ENCODE results near the gene PIKFYVE. TPM values are rescaled to one million over a fixed set of nuclear protein-coding genes. Genes with fewer than 3 reads are reported as not detected.

Gene PIKFYVE
- total RNA-seq, 1 donor from 2014 or later = 29.8 TPM

GRCh38 chr2:208268156-208268952, 2.3 kb downstream of the PIKFYVE start:
- H3K9me3 Mint-ChIP-seq (ENCODE audit: unreplicated experiment) = no peaks in the 10 kb centered on the region
- Histone ChIP-seq H3K79me2 (ENCODE audit: insufficient read depth, low read length) (peaks cover 48% of the 10 kb centered on the region), H3K9me3 (ENCODE audit: insufficient read depth, low read depth, low read length) (no peaks in the 10 kb centered on the region), H3K36me3 (ENCODE audit: insufficient read depth, low read length) (peaks cover 11% of the 10 kb centered on the region), H3K4me1 (ENCODE audit: insufficient read depth, low read length) (peaks cover 14% of the 10 kb centered on the region), H3K4me3 (ENCODE audit: insufficient read depth, low read depth, low read length) (no peak overlapping the region), H3K27ac (ENCODE audit: low read depth, low read length) (no peak overlapping the region), H3K4me2 (ENCODE audit: low read length) (peak overlapping the region; percentile 92), H3K27me3 (ENCODE audit: insufficient read depth, low read length) (no peaks in the 10 kb centered on the region), H4K20me1 (ENCODE audit: insufficient read depth, low read length) (peaks cover 31% of the 10 kb centered on the region), H3K9ac (ENCODE audit: low read length) (peak overlapping the region; percentile 93), H2AFZ (ENCODE audit: low read depth, low read length) (no peak overlapping the region)
- no peak for FAIRE-seq
- H3K4me1 Mint-ChIP-seq (ENCODE audit: low read depth, unreplicated experiment) = peaks cover 6% of the 10 kb centered on the region
- no peaks in the 10 kb centered on the region for H3K27me3 Mint-ChIP-seq (ENCODE audit: low read depth, unreplicated experiment)
- H3K36me3 Mint-ChIP-seq (ENCODE audit: low read depth, unreplicated experiment) = peaks cover 3% of the 10 kb centered on the region
- no peak overlapping the region for H3K27ac Mint-ChIP-seq (ENCODE audit: unreplicated experiment)
- no peak for TF ChIP-seq EZH2 (IDR thresholded peaks at IDR 0.05; ENCODE audit: insufficient read depth, low read length)
- TF ChIP-seq, protein P1, sequence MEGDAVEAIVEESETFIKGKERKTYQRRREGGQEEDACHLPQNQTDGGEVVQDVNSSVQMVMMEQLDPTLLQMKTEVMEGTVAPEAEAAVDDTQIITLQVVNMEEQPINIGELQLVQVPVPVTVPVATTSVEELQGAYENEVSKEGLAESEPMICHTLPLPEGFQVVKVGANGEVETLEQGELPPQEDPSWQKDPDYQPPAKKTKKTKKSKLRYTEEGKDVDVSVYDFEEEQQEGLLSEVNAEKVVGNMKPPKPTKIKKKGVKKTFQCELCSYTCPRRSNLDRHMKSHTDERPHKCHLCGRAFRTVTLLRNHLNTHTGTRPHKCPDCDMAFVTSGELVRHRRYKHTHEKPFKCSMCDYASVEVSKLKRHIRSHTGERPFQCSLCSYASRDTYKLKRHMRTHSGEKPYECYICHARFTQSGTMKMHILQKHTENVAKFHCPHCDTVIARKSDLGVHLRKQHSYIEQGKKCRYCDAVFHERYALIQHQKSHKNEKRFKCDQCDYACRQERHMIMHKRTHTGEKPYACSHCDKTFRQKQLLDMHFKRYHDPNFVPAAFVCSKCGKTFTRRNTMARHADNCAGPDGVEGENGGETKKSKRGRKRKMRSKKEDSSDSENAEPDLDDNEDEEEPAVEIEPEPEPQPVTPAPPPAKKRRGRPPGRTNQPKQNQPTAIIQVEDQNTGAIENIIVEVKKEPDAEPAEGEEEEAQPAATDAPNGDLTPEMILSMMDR (IDR thresholded peaks at IDR 0.05; ENCODE audit: insufficient read depth, low read depth, low read length) = no peak
- no peak for DNase-seq (ENCODE audit: low read depth)
- peak overlapping the region; percentile 95 for H3K4me3 Mint-ChIP-seq (ENCODE audit: unreplicated experiment)

DNA sequence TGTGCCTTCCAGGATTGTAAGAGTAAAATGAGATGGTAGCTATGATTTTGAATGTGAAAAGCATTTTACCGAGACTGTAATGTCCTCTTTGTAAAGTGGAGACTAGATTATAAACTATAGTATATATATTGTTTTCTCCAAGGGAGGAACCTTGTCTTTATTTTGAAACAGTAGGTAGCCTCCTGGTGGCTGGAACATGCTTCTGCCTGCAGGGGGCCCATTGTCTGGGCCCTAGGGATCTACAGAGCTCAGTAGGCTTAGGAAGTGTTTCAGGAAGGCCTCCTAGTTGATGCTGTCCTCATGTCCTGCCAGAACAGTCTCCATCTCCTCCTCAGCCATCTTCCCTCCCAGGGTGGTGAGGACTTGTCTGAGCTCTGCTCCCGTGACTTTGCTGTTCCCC, 3.0 kb downstream of the PIKFYVE start:
- H3K9me3 Mint-ChIP-seq (ENCODE audit: unreplicated experiment) = no peaks in the 10 kb centered on the region
- Histone ChIP-seq H3K4me1 (ENCODE audit: insufficient read depth, low read length) (peaks cover 14% of the 10 kb centered on the region), H3K9me3 (ENCODE audit: insufficient read depth, low read depth, low read length) (no peaks in the 10 kb centered on the region), H4K20me1 (ENCODE audit: insufficient read depth, low read length) (peaks cover 35% of the 10 kb centered on the region), H3K27me3 (ENCODE audit: insufficient read depth, low read length) (no peaks in the 10 kb centered on the region), H2AFZ (ENCODE audit: low read depth, low read length) (no peak overlapping the region), H3K4me2 (ENCODE audit: low read length) (no peak overlapping the region), H3K27ac (ENCODE audit: low read depth, low read length) (no peak overlapping the region), H3K79me2 (ENCODE audit: insufficient read depth, low read length) (peaks cover 48% of the 10 kb centered on the region), H3K36me3 (ENCODE audit: insufficient read depth, low read length) (peaks cover 18% of the 10 kb centered on the region), H3K9ac (ENCODE audit: low read length) (no peak overlapping the region), H3K4me3 (ENCODE audit: insufficient read depth, low read depth, low read length) (no peak overlapping the region)
- no peak for DNase-seq (ENCODE audit: low read depth)
- FAIRE-seq = no peak
- no peaks in the 10 kb centered on the region for H3K27me3 Mint-ChIP-seq (ENCODE audit: low read depth, unreplicated experiment)
- no peak overlapping the region for H3K4me3 Mint-ChIP-seq (ENCODE audit: unreplicated experiment)
- no peak overlapping the region for H3K27ac Mint-ChIP-seq (ENCODE audit: unreplicated experiment)
- no peak for TF ChIP-seq EZH2 (IDR thresholded peaks at IDR 0.05; ENCODE audit: insufficient read depth, low read length)
- TF ChIP-seq, protein P1 (IDR thresholded peaks at IDR 0.05; ENCODE audit: insufficient read depth, low read depth, low read length) = no peak
- peaks cover 3% of the 10 kb centered on the region for H3K36me3 Mint-ChIP-seq (ENCODE audit: low read depth, unreplicated experiment)
- H3K4me1 Mint-ChIP-seq (ENCODE audit: low read depth, unreplicated experiment) = peaks cover 6% of the 10 kb centered on the region

DNA sequence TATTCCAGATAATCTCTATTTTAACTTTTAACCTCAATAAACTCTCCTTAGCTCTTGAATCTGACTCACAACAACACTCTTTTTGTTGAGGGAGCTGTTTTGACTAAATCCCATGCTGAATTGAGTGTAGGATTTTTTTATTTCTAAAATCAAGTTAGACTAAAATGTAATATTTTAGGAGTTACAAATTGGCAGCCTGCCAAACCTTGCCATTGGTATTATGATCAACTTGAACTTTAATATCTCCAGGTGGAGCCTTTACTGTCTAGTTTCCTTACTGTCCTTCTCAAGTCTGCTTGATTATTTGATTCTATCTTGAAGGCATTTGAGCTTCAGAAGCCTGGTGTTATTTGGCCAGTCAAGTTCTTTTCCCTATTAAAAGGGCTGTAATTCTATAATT, 8.7 kb downstream of the PIKFYVE start:
- TF ChIP-seq, protein P1 (IDR thresholded peaks at IDR 0.05; ENCODE audit: insufficient read depth, low read depth, low read length) = no peak
- TF ChIP-seq EZH2 (IDR thresholded peaks at IDR 0.05; ENCODE audit: insufficient read depth, low read length) = no peak
- Histone ChIP-seq H3K27ac (ENCODE audit: low read depth, low read length) (no peak overlapping the region), H3K4me3 (ENCODE audit: insufficient read depth, low read depth, low read length) (no peak overlapping the region), H3K4me2 (ENCODE audit: low read length) (no peak overlapping the region), H3K27me3 (ENCODE audit: insufficient read depth, low read length) (no peaks in the 10 kb centered on the region), H3K79me2 (ENCODE audit: insufficient read depth, low read length) (peaks cover 12% of the 10 kb centered on the region), H4K20me1 (ENCODE audit: insufficient read depth, low read length) (peaks cover 18% of the 10 kb centered on the region), H3K4me1 (ENCODE audit: insufficient read depth, low read length) (no peaks in the 10 kb centered on the region), H3K36me3 (ENCODE audit: insufficient read depth, low read length) (peaks cover 36% of the 10 kb centered on the region), H3K9ac (ENCODE audit: low read length) (no peak overlapping the region), H3K9me3 (ENCODE audit: insufficient read depth, low read depth, low read length) (no peaks in the 10 kb centered on the region), H2AFZ (ENCODE audit: low read depth, low read length) (no peak overlapping the region)
- DNase-seq (ENCODE audit: low read depth) = no peak
- FAIRE-seq = no peak
- Mint-ChIP-seq H3K27ac (ENCODE audit: unreplicated experiment) (no peak overlapping the region), H3K9me3 (ENCODE audit: unreplicated experiment) (no peaks in the 10 kb centered on the region), H3K36me3 (ENCODE audit: low read depth, unreplicated experiment) (peaks cover 22% of the 10 kb centered on the region), H3K4me3 (ENCODE audit: unreplicated experiment) (no peak overlapping the region), H3K4me1 (ENCODE audit: low read depth, unreplicated experiment) (no peaks in the 10 kb centered on the region), H3K27me3 (ENCODE audit: low read depth, unreplicated experiment) (no peaks in the 10 kb centered on the region)

Measured in astrocyte (in vitro differentiated cells and primary cell).